DND-41 (cell line): ENCODE data around the gene AKT1.

Experiments
- CTCF ChIP-seq: IDR thresholded peaks from 2 replicates; pipeline ENCODE4 v1.5.1; 2012; ENCODE audit warnings: borderline replicate concordance, low read length, moderate library complexity, mild to moderate bottlenecking; ENCODE audit not compliant: poor library complexity, severe bottlenecking; ENCODE audit errors: extremely low read depth
- EZH2 ChIP-seq: IDR thresholded peaks from 3 replicates; pipeline ENCODE4 v1.6.1; 2012; ENCODE audit warnings: borderline replicate concordance, low read depth, mild to moderate bottlenecking, moderate library complexity, low read length, inconsistent platforms; ENCODE audit not compliant: severe bottlenecking

DNA sequence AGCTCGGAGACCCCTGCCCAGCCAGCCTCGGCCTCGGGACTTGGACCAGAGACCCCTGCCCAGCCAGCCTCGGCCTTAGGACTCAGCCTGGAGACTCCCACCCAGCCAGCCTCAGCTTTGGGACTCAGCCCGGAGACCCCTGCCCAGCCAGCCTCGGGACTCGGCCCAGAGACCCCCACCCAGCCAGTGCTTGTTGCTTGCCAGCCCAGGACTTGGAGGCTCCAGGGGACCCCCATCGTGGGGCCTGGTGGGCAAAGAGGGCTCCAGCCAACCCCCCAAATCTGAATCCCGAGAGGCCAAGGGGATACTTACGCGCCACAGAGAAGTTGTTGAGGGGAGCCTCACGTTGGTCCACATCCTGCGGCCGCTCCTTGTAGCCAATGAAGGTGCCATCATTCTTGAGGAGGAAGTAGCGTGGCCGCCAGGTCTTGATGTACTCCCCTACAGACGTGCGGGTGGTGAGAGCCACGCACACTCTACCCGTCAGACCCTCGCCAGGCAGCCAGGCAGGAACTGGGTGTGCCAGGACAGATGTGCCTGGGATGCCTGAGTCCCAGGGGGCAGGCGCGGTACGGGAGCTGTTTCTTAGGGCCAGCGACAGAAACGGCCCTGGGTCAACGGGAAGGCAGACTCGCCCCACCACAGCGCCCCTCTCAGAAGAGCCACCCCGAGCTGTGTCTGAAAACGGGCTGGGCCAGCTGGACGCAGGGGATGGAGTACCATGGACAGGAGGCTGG lies 15.6 kb downstream of the AKT1 start:
- no peak for TF ChIP-seq CTCF
- TF ChIP-seq EZH2: no peak
